ENCODE measurements around the gene SUMF2. TPM values are rescaled to one million over a fixed set of nuclear protein-coding genes. Genes with fewer than 3 reads are reported as not detected.
"Not testable (repeated sequence)": the region's sequence is repeated elsewhere in the genome, so short reads cannot be mapped to it uniquely, and the experiment has no call there.

SUMF2 gene
- total RNA-seq, 2 experiments from 2014 or later = 121 to 124 TPM

DNA sequence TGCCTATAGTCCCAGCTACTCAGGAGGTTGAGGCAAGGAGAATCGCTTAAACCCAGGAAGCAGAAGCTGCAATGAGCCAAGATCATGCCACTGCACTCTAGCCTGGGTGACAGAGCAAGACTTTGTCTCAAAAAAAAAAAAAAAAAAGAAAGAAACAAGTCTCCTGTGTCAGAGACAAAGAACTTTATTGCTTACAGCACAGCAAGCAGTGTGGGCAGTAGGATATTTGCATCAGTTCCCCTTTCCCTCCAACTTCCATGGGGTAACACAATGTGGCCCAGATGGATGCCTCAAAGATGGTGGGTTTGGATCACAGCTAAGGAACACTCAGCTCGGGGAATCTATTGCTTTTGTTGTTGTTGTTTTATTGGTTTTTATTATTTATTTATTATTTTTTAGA lies 18.3 kb upstream of the SUMF2 start:
- H3K9me3 Mint-ChIP-seq (ENCODE audit: insufficient read depth); POLR2A ChIA-PET: not testable (repeated sequence)
- peaks cover 11% of the 10 kb centered on the region for H3K4me1 Mint-ChIP-seq (ENCODE audit: low read depth)

GRCh38 chr7:56046721-56047445 lies 17.2 kb upstream of the SUMF2 start:
- Mint-ChIP-seq H3K27me3 (ENCODE audit: low read depth) (no peaks in the 10 kb centered on the region), H3K4me3 (no peak overlapping the region), H3K36me3 (ENCODE audit: low read depth) (peaks cover 10% of the 10 kb centered on the region), H3K27ac (no peak overlapping the region), H3K4me1 (ENCODE audit: low read depth) (peaks cover 11% of the 10 kb centered on the region), H3K9me3 (ENCODE audit: insufficient read depth) (no peaks in the 10 kb centered on the region)
- no peak for ATAC-seq
- CTCF ChIA-PET = no interaction called here
- POLR2A ChIA-PET = no interaction called here
- DNase-seq = no peak

More for the DNA sequence above, 18.3 kb upstream of the SUMF2 start:
- H3K4me3 Mint-ChIP-seq; ATAC-seq; CTCF ChIA-PET; H3K27me3 Mint-ChIP-seq (ENCODE audit: low read depth); H3K36me3 Mint-ChIP-seq (ENCODE audit: low read depth); H3K27ac Mint-ChIP-seq; DNase-seq: not testable (repeated sequence)

DNA sequence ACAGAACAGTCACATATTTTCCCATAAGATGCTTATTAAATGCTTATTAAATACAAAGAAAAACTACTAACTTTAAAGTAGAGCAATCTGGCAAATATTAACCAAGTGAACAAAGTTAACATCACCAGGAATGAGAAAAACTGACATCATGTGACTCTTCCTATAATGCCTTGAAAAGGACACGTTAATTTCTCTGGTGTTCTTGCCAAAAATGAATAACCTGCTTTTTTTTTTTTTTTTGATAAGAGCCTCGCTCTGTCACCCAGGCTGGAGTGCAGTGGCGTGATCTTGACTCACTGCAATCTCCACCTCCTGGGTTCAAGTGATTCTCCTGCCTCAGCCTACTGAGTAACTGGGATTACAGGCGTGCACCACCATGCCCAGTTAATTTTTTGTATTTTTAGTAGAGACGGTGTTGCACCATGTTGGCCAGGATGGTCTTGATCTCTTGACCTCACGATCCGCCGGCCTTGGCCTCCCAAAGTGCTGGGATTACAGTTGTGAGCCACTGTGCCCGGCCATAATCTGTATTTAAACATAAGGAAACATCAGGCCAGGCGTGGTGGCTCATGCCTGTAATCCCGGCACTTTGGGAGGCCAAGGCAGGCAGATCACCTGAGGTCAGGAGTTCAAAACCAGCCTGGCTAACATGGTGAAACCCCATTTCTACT lies 16.5 kb upstream of the SUMF2 start:
- CTCF ChIA-PET; DNase-seq; H3K9me3 Mint-ChIP-seq (ENCODE audit: insufficient read depth); ATAC-seq; H3K27ac Mint-ChIP-seq; H3K27me3 Mint-ChIP-seq (ENCODE audit: low read depth); H3K4me3 Mint-ChIP-seq; POLR2A ChIA-PET: not testable (repeated sequence)
- Mint-ChIP-seq H3K36me3 (ENCODE audit: low read depth) (peaks cover 12% of the 10 kb centered on the region), H3K4me1 (ENCODE audit: low read depth) (peaks cover 11% of the 10 kb centered on the region)

GRCh38 chr7:56048245-56048644 lies 15.8 kb upstream of the SUMF2 start:
- Mint-ChIP-seq H3K27me3 (ENCODE audit: low read depth) (no peaks in the 10 kb centered on the region), H3K27ac (no peak overlapping the region), H3K4me3 (no peak overlapping the region), H3K4me1 (ENCODE audit: low read depth) (peaks cover 17% of the 10 kb centered on the region), H3K36me3 (ENCODE audit: low read depth) (peaks cover 18% of the 10 kb centered on the region), H3K9me3 (ENCODE audit: insufficient read depth) (no peaks in the 10 kb centered on the region)
- DNase-seq (no peak), ATAC-seq (no peak)
- POLR2A ChIA-PET = no interaction called here
- CTCF ChIA-PET = no interaction called here

DNA sequence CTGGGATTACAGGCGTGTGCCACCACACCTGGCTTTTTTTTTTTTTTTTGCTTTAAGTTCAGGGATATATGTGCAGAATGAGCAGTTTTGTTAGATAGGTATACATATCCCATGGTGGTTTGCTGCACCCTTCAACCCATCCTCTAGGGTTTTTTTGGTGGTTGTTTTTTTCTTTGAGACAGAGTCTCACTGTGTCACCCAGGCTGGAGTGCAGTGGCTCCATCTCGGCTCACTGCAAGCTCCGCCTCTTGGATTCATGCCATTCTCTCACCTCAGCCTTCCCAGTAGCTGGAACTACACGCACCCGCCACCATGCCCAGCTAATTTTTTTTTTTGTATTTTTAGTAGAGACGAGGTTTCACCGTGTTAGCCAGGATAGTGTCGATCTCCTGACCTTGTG lies 15.3 kb upstream of the SUMF2 start:
- H3K9me3 Mint-ChIP-seq (ENCODE audit: insufficient read depth); ATAC-seq; CTCF ChIA-PET: not testable (repeated sequence)

GRCh38 chr7:56051053-56051338 lies 13.1 kb upstream of the SUMF2 start:
- Mint-ChIP-seq H3K27me3 (ENCODE audit: low read depth) (no peaks in the 10 kb centered on the region), H3K36me3 (ENCODE audit: low read depth) (peaks cover 38% of the 10 kb centered on the region), H3K4me1 (ENCODE audit: low read depth) (peaks cover 44% of the 10 kb centered on the region), H3K9me3 (ENCODE audit: insufficient read depth) (no peaks in the 10 kb centered on the region), H3K27ac (peak overlapping the region; percentile 94), H3K4me3 (peak overlapping the region; percentile 97)
- no peak for DNase-seq
- ATAC-seq = no peak
- ChIA-PET CTCF (interaction anchor here (0.8 to 1.6 kb wide), 9 partner anchors 8 to 516 kb away, joined by 3 to 14 read pairs (median 3); partner anchors contain the start of gene SUMF2), POLR2A (interaction anchor here (1.3 to 1.7 kb wide), 3 partner anchors 13 to 55 kb away, joined by 5 to 27 read pairs (median 6); partner anchors contain the start of genes CHCHD2 and SUMF2)

More for the DNA sequence above, 15.3 kb upstream of the SUMF2 start:
- Mint-ChIP-seq H3K4me1 (ENCODE audit: low read depth) (peaks cover 23% of the 10 kb centered on the region), H3K36me3 (ENCODE audit: low read depth) (peaks cover 23% of the 10 kb centered on the region)
- H3K27ac Mint-ChIP-seq; H3K4me3 Mint-ChIP-seq; DNase-seq; H3K27me3 Mint-ChIP-seq (ENCODE audit: low read depth); POLR2A ChIA-PET: not testable (repeated sequence)

DNA sequence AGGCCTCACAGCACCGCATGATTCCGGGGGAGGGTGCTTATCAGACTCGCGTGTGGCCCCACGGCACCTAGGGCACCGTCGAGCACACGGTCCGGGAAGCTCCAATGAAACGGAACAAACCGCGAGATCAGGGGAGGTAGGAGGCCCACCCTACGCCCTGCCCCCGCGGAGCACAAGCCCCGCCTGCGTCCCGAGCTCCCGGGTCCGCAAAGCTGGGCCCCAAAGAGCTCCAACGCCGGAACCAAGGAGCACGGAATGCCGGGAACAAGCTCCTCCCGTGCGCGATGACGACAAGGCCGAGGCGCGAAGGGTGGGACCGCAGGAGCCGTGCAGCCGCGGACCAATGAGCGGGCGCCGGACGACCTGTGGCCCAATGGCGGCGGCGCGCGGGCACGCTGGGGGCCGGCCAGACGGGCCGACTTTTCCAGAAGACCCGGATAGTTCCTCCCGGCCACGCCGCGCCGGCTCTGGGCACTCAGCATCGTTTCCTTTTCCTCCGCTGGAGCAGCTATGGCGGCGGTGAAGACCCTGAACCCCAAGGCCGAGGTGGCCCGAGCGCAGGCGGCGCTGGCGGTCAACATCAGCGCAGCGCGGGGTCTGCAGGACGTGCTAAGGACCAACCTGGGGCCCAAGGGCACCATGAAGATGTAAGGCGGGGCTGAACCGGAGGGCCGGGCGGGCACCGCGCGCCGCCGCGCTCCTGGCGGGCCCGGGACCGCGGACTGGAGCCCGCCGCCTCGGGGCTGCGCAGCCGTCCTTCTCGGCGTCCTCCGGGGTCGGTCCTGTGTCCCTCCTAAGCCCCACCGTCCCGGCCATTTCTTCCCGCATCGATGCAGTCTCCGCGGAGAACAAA lies 12.5 kb upstream of the SUMF2 start, which contains the start of the genes CCT6A and PSPH:
Gene CCT6A, plus strand, starts transcription at position 427 of the 853 bp plus-strand sequence. Its CDS starts 84 bp downstream, at position 511.
Gene PSPH, minus strand, starts transcription at position 106 of the 853 bp plus-strand sequence. CDS start 30,232 bp downstream, outside the sequence.
- ChIA-PET CTCF (interaction anchor here (0.8 to 1.6 kb wide), 9 partner anchors 8 to 517 kb away, joined by 3 to 14 read pairs (median 3); partner anchors contain the start of gene SUMF2), POLR2A (interaction anchor here (1.3 to 1.7 kb wide), 3 partner anchors 13 to 55 kb away, joined by 5 to 27 read pairs (median 6); partner anchors contain the start of genes CHCHD2 and SUMF2)
- Mint-ChIP-seq H3K27ac (peak within 1 kb of the TSS; percentile 94), H3K4me1 (ENCODE audit: low read depth) (peaks cover 46% of the 10 kb centered on the region), H3K9me3 (ENCODE audit: insufficient read depth) (no peaks in the 10 kb centered on the region), H3K36me3 (ENCODE audit: low read depth) (peaks cover 42% of the 10 kb centered on the region), H3K4me3 (peak within 1 kb of the TSS; percentile 97), H3K27me3 (ENCODE audit: low read depth) (no peaks in the 10 kb centered on the region)
- ATAC-seq = peak; percentile 94
- peak; percentile 93 for DNase-seq

GRCh38 chr7:56053379-56053778 lies 10.7 kb upstream of the SUMF2 start:
- ChIA-PET CTCF (interaction anchor here (1.0 to 1.7 kb wide), 3 partner anchors 11 to 21 kb away, joined by 3 to 10 read pairs (median 4); partner anchors contain the start of gene SUMF2), POLR2A (interaction anchor here (0.8 to 1.9 kb wide), 3 partner anchors 12 to 53 kb away, joined by 4 to 13 read pairs (median 4); partner anchors contain the start of genes CHCHD2 and SUMF2)
- no peak for ATAC-seq
- H3K27ac Mint-ChIP-seq = no peak overlapping the region
- peaks cover 54% of the 10 kb centered on the region for H3K36me3 Mint-ChIP-seq (ENCODE audit: low read depth)
- H3K4me3 Mint-ChIP-seq = peak overlapping the region; percentile 70
- H3K9me3 Mint-ChIP-seq (ENCODE audit: insufficient read depth) = no peaks in the 10 kb centered on the region
- H3K27me3 Mint-ChIP-seq (ENCODE audit: low read depth) = no peaks in the 10 kb centered on the region
- peaks cover 49% of the 10 kb centered on the region for H3K4me1 Mint-ChIP-seq (ENCODE audit: low read depth)
- no peak for DNase-seq

DNA sequence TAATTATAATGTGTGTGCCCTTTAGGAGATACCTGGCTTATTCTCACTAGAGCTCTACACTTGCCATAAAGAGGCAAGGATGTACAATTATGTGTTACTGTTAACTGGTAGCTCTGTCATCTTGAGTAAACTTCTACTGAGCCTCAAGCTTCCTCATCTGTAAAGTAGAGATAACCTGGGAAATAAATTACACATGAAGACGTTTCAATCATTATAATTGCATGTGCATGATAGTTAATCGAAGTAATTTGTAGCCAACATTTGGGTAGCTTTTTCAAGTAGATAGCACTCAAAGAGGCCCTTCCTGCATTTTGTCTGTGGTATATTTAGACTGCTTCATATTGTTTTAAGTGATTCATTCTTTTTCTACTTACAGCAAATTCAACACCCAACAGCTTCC lies 10.1 kb upstream of the SUMF2 start:
- peaks cover 57% of the 10 kb centered on the region for H3K36me3 Mint-ChIP-seq (ENCODE audit: low read depth)
- no peak overlapping the region for H3K27ac Mint-ChIP-seq
- H3K9me3 Mint-ChIP-seq (ENCODE audit: insufficient read depth) = no peaks in the 10 kb centered on the region
- H3K4me1 Mint-ChIP-seq (ENCODE audit: low read depth) = peaks cover 49% of the 10 kb centered on the region
- ChIA-PET CTCF (interaction anchor here (1.0 to 1.7 kb wide), 3 partner anchors 11 to 21 kb away, joined by 3 to 10 read pairs (median 4); partner anchors contain the start of gene SUMF2), POLR2A (interaction anchor here (1.1 to 1.9 kb wide), 2 partner anchors 11 to 52 kb away, joined by 4 to 13 read pairs; partner anchors contain the start of genes CHCHD2 and SUMF2)
- H3K27me3 Mint-ChIP-seq (ENCODE audit: low read depth) = no peaks in the 10 kb centered on the region
- DNase-seq (no peak), ATAC-seq (no peak)
- H3K4me3 Mint-ChIP-seq = peak overlapping the region; percentile 25

GRCh38 chr7:56062382-56062781 lies 1.7 kb upstream of the SUMF2 start:
- Mint-ChIP-seq H3K4me3 (no peak overlapping the region), H3K9me3 (ENCODE audit: insufficient read depth) (no peaks in the 10 kb centered on the region), H3K27me3 (ENCODE audit: low read depth) (no peaks in the 10 kb centered on the region), H3K4me1 (ENCODE audit: low read depth) (peaks cover 45% of the 10 kb centered on the region), H3K36me3 (ENCODE audit: low read depth) (peaks cover 64% of the 10 kb centered on the region), H3K27ac (peak overlapping the region; percentile 74)
- ATAC-seq (no peak), DNase-seq (no peak)
- CTCF ChIA-PET = interaction anchor here (0.7 to 1.2 kb wide), 2 partner anchors 12 to 43 kb away, joined by 3 to 5 read pairs; no protein-coding TSS in a partner anchor
- POLR2A ChIA-PET = interaction anchor here (0.6 to 3.9 kb wide), 3 partner anchors 8 to 147 kb away, joined by 3 to 27 read pairs (median 3); partner anchors contain the start of genes CCT6A and PSPH

- ChIA-PET CTCF (interaction anchor here (2.9 kb wide), 1 partner anchor 10 kb away, joined by 26 read pairs; no protein-coding TSS in a partner anchor), POLR2A (interaction anchor here (2.9 to 3.9 kb wide), 3 partner anchors 10 to 42 kb away, joined by 13 to 29 read pairs (median 27); partner anchors contain the start of genes CCT6A, CHCHD2 and PSPH)
- no peak for ATAC-seq
- DNase-seq = no peak
- Mint-ChIP-seq H3K27ac (peak overlapping the region; percentile 95), H3K4me3 (peak overlapping the region; percentile 91), H3K27me3 (ENCODE audit: low read depth) (no peaks in the 10 kb centered on the region), H3K9me3 (ENCODE audit: insufficient read depth) (no peaks in the 10 kb centered on the region), H3K4me1 (ENCODE audit: low read depth) (peaks cover 39% of the 10 kb centered on the region), H3K36me3 (ENCODE audit: low read depth) (peaks cover 58% of the 10 kb centered on the region)
Measured at GRCh38 chr7:56063500-56063881, 595 bp upstream of the SUMF2 start.
